HG03095 (cell line): Measurements from ENCODE around the gene CYP2A7.
"Not testable (repeated sequence)": the region's sequence is repeated elsewhere in the genome, so short reads cannot be mapped to it uniquely, and the experiment has no call there.

Source experiments
- ATAC-seq: cut with Tn5 transposase; IDR thresholded peaks from one replicate; pipeline ENCODE4 v1.9.1; 2021; ENCODE audit warnings: moderate library complexity; ENCODE audit not compliant: unreplicated experiment

Gene CYP2A7

GRCh38 chr19:40882062-40882461, at the start of gene CYP2A7:
CYP2A7 (minus strand) TSS chr19:40882231; CDS start chr19:40882210, 21 bp downstream.
- not testable (repeated sequence) for ATAC-seq

- ATAC-seq, result not testable (repeated sequence)
Observed at GRCh38 chr19:40930799-40931198, 48.8 kb upstream of the CYP2A7 start.

GRCh38 chr19:40929942-40930341, 47.9 kb upstream of the CYP2A7 start:
- ATAC-seq, result not testable (repeated sequence)

- no peak for ATAC-seq
Observed at GRCh38 chr19:40928850-40929249, 46.8 kb upstream of the CYP2A7 start.

GRCh38 chr19:40927567-40927966, 45.5 kb upstream of the CYP2A7 start:
- ATAC-seq, result no peak

- ATAC-seq, result not testable (repeated sequence)
Observed at GRCh38 chr19:40926276-40926675, 44.2 kb upstream of the CYP2A7 start.

GRCh38 chr19:40923934-40924391, 41.9 kb upstream of the CYP2A7 start:
- no peak for ATAC-seq

GRCh38 chr19:40922237-40923160, 40.5 kb upstream of the CYP2A7 start:
- ATAC-seq, result not testable (repeated sequence)

- no peak for ATAC-seq
Observed at GRCh38 chr19:40921005-40921897, 39.2 kb upstream of the CYP2A7 start.

GRCh38 chr19:40920300-40921004, 38.4 kb upstream of the CYP2A7 start:
- no peak for ATAC-seq

GRCh38 chr19:40919530-40920299, 37.7 kb upstream of the CYP2A7 start:
- ATAC-seq, result not testable (repeated sequence)

- ATAC-seq, result not testable (repeated sequence)
Observed at GRCh38 chr19:40918303-40918702, 36.3 kb upstream of the CYP2A7 start.

GRCh38 chr19:40908976-40909375, 26.9 kb upstream of the CYP2A7 start:
- ATAC-seq, result no peak

GRCh38 chr19:40907968-40908735, 26.1 kb upstream of the CYP2A7 start:
- no peak for ATAC-seq

- ATAC-seq, result no peak
Observed at GRCh38 chr19:40906512-40906911, 24.5 kb upstream of the CYP2A7 start.

GRCh38 chr19:40904673-40905156, 22.7 kb upstream of the CYP2A7 start:
- not testable (repeated sequence) for ATAC-seq

GRCh38 chr19:40901975-40902750, 20.1 kb upstream of the CYP2A7 start:
- not testable (repeated sequence) for ATAC-seq

GRCh38 chr19:40900521-40900920, 18.5 kb upstream of the CYP2A7 start:
- ATAC-seq, result not testable (repeated sequence)
